GM12878 (cell line): Measurements from ENCODE around the gene CYP3A7.

ENCODE experiments used
- CHD2 ChIP-seq: IDR thresholded peaks from 2 replicates; pipeline ENCODE4 v1.6.1; 2011; ENCODE audit warnings: low read depth, low read length, improper control_type of control experiment, borderline replicate concordance
- EP300 ChIP-seq, 2 experiments: fragments of 150-350 bp in 1 of 2; IDR thresholded peaks; 2 replicates each; pipeline ENCODE4 v1.6.1; 2011 to 2012; ENCODE audit warnings: low read depth in 2 of 2, low read length in 2 of 2, borderline replicate concordance in 1 of 2, improper control_type of control experiment in 1 of 2, inconsistent platforms in 1 of 2; ENCODE audit not compliant: control insufficient read depth in 1 of 2
- EZH2 ChIP-seq: IDR thresholded peaks from 2 replicates; pipeline ENCODE4 v1.6.1; 2012; ENCODE audit warnings: low read depth, mild to moderate bottlenecking, control low read depth, inconsistent platforms, low read length, borderline replicate concordance; ENCODE audit not compliant: control insufficient read depth
- FOXK2 ChIP-seq: fragments of 450-650 bp; IDR thresholded peaks from 2 replicates; pipeline ENCODE4 v1.6.1; 2017; ENCODE audit warnings: mild to moderate bottlenecking, moderate library complexity
- POLR2A ChIP-seq: IDR thresholded peaks from 2 replicates; pipeline ENCODE4 v1.6.1; 2011; ENCODE audit warnings: low read depth, mild to moderate bottlenecking, low read length
- RAD21 ChIP-seq: IDR thresholded peaks from 2 replicates; pipeline ENCODE4 v1.6.1; 2011; ENCODE audit warnings: mild to moderate bottlenecking, low read depth, low read length, moderate library complexity; ENCODE audit not compliant: insufficient read depth
- SRF ChIP-seq, 2 experiments: IDR thresholded peaks; 2 replicates each; pipeline ENCODE4 v1.6.1; 2011; ENCODE audit warnings: low read depth in 2 of 2, low read length in 2 of 2, mild to moderate bottlenecking in 1 of 2, moderate library complexity in 1 of 2
- TF ChIP-seq, protein P1 (sequence below): fragments of 450-650 bp; IDR thresholded peaks from 2 replicates; pipeline ENCODE4 v1.6.1; 2017; ENCODE audit warnings: mild to moderate bottlenecking, moderate library complexity

GRCh38 chr7:99734987-99735386 lies at the start of gene CYP3A7:
- TF ChIP-seq SRF (IDR thresholded peaks at IDR 0.05; ENCODE audit: low read depth in 2 of 2, low read length in 2 of 2): no peak
- no peak for TF ChIP-seq RAD21
- TF ChIP-seq CHD2: no peak
- no peak for TF ChIP-seq EZH2
- TF ChIP-seq FOXK2: no peak
- no peak for TF ChIP-seq EP300 (IDR thresholded peaks at IDR 0.05; ENCODE audit: borderline replicate concordance in 1 of 2, control insufficient read depth in 1 of 2, low read depth in 2 of 2, low read length in 2 of 2)
- TF ChIP-seq, protein P1, sequence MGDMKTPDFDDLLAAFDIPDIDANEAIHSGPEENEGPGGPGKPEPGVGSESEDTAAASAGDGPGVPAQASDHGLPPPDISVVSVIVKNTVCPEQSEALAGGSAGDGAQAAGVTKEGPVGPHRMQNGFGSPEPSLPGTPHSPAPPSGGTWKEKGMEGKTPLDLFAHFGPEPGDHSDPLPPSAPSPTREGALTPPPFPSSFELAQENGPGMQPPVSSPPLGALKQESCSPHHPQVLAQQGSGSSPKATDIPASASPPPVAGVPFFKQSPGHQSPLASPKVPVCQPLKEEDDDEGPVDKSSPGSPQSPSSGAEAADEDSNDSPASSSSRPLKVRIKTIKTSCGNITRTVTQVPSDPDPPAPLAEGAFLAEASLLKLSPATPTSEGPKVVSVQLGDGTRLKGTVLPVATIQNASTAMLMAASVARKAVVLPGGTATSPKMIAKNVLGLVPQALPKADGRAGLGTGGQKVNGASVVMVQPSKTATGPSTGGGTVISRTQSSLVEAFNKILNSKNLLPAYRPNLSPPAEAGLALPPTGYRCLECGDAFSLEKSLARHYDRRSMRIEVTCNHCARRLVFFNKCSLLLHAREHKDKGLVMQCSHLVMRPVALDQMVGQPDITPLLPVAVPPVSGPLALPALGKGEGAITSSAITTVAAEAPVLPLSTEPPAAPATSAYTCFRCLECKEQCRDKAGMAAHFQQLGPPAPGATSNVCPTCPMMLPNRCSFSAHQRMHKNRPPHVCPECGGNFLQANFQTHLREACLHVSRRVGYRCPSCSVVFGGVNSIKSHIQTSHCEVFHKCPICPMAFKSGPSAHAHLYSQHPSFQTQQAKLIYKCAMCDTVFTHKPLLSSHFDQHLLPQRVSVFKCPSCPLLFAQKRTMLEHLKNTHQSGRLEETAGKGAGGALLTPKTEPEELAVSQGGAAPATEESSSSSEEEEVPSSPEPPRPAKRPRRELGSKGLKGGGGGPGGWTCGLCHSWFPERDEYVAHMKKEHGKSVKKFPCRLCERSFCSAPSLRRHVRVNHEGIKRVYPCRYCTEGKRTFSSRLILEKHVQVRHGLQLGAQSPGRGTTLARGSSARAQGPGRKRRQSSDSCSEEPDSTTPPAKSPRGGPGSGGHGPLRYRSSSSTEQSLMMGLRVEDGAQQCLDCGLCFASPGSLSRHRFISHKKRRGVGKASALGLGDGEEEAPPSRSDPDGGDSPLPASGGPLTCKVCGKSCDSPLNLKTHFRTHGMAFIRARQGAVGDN: no peak
- TF ChIP-seq POLR2A: no peak
